GM20000 (cell line): ENCODE results near the gene GAS2L3.
"Not testable (repeated sequence)": the region's sequence is repeated elsewhere in the genome, so short reads cannot be mapped to it uniquely, and the experiment has no call there.

ENCODE experiments used
- DNase-seq: peaks from one replicate; pipeline ENCODE4 v3.0.0; 2012; ENCODE audit warnings: low spot score
- CTCF ChIP-seq: IDR thresholded peaks from 2 replicates; pipeline ENCODE4 v1.5.1; 2012; ENCODE audit warnings: mild to moderate bottlenecking, control low read depth; ENCODE audit errors: extremely low read depth, missing control alignments

GAS2L3 gene

DNA sequence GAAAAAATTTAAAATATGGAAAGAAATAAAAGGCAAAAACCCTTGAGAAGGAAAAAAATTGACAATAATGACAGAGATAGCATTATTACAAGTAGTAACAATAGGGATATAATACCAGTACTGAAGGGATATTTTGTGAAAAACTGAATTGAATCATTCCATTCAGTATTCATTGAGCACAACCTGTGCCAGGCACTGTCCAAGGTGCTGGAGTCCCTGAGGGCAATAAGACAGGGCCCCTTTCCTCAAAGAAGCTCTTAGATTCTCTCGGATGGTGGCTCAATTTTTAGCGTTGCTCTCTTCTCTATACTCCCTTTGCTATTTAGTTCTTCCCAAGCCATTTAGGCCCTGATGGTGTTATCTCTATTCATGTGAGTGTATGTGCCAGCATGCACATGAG lies 34.3 kb upstream of the GAS2L3 start:
- TF ChIP-seq CTCF: no peak
- peak; percentile 13 for DNase-seq

- TF ChIP-seq CTCF: no peak
- no peak for DNase-seq
Observed at GRCh38 chr12:100544165-100544564, 29.3 kb upstream of the GAS2L3 start.

- no peak for TF ChIP-seq CTCF
- no peak for DNase-seq
Observed at GRCh38 chr12:100545092-100545491, 28.4 kb upstream of the GAS2L3 start.

GRCh38 chr12:100553936-100554335 lies 19.5 kb upstream of the GAS2L3 start:
- no peak for TF ChIP-seq CTCF
- DNase-seq: no peak

DNA sequence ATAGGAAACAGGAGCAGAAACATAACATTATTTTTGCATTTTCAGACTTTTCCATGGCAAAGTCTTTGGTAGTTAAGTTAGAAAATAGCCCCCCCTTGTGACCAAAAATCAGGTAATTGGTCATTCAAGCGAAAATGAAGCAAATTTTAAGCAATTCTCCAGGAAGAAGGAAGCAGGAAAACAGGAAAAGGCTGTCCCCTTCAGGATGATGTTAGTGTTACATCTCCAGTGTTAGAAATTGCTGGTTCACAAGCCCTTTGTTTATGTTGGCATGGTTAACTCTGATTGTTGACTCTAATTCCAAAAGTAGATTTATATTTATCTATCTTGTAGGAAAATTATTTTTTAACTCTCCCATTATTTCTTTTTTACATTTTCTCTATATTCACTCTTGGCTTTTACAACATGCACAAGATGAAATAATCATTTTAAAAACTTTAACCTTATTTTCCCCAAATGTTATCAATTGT lies 18.8 kb upstream of the GAS2L3 start:
- TF ChIP-seq CTCF: peak; percentile 14
- DNase-seq: peak; percentile 31

DNA sequence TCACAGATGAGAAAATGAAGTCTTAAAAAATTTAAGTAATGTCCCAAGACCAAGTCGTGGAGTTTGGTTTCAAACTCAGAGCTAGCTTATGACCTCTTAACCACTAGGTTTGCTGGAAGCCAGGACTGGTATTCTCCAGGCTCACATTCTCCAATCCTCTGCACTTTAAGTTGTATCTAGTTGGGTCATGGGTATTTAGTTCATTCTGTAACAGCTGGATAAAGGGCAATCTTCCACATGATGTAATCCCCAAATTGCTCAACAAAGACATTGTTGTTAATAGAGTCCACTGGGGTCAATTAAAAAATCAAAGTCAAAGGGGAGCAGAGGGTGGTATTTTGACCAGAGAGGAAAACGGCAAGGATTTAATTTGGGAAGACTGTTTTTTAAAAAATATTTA lies 17.8 kb upstream of the GAS2L3 start:
- DNase-seq: no peak
- TF ChIP-seq CTCF: no peak

DNA sequence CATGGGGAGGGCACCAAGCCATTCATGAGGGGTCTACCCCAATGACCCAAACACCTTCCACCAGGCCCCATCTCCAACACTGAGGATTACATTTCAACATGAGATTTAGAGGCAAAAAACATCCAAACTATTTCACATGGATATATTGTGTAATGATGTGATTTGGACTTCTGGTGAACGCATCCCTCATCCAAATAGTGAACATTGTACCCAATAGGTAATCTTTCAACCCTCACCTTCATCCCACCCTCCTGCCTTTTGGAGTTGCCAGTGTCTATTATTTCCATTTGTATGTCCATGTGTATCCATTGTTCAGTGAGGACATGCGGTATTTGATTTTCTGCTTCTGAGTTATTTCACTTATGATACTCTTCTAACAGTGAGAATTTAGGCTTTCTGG lies 16.1 kb upstream of the GAS2L3 start:
- DNase-seq: no peak
- TF ChIP-seq CTCF: no peak

DNA sequence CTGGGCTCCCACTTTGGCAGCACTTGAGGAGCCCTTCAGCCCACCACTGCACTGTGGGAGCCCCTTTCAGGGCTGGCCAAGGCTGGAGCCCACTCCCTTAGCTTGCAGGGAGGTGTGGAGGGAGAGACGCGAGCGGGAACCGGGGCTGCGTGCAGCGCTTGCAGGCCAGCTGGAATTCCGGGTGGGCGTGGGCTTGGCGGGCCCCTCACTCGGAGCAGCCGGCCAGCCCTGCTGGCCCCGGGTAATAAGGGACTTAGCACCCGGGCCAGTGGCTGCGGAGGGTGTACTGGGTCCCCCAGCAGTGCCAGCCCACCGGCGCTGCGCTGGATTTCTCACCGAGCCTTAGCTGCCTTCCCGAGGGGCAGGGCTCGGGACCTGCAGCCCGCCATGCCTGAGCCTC lies 14.2 kb upstream of the GAS2L3 start:
- not testable (repeated sequence) for DNase-seq
